ENCODE results near the gene OGA. TPM values are rescaled to one million over a fixed set of nuclear protein-coding genes. Genes with fewer than 3 reads are reported as not detected.

Gene OGA
- total and polyA plus RNA-seq, 9 of the 15 experiments (the other 6 are each of a cell fraction or from before 2014, with no cell fraction given) = 13.5 to 73.5 (median 59.5) TPM

DNA sequence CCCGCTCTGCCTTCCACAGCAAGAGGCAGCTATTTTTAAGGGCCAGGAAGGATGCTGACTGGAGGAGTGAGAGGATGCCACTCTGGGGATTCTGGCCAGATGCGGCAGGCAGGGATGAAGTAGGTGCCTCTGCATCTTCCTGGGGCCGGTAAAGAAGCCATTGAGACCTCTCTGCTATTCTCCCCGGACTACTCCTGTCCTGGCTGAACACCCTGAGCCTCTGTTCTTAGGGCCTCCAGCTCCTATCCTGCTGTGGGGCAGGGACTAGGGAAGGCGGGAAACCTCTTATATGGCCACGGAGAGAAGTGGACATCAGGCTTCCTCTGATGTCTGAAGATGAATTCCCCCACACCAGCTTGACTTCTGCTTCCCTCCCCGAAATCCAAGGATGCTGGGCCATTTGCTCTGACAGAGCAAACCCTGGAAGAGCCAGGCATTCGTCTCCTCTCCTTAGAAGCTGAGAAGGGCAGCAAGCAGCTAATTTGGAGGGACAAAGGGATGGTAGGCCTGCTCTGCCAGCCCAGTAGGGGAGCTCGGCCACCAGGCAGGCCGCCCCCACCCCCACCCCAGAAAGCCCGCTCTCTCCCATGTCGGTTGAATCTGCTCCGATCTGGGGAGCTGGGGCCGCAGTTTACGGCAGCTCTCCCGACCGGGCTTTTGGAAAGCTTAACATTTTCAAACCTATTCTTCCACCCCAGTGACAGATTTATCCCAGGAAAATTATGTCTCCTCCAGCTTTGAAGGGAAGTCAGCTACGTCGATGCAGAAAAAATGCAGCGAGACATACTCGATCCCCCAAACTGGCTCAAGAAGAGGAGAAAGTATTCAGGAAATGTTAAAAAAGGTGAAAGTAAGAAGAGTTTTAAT lies 45.1 kb downstream of the OGA start (continued):
- TF ChIP-seq CBFB (CRISPR knock-in tag; IDR thresholded peaks at IDR 0.05) = no peak
- TF ChIP-seq SMC3 (conservative IDR thresholded peaks at IDR 0.05; ENCODE audit: insufficient read depth, low read depth, low read length) = no peak
- TF ChIP-seq ARID2 (IDR thresholded peaks at IDR 0.05) = no peak
- TF ChIP-seq LEF1 (IDR thresholded peaks at IDR 0.05) = no peak
- TF ChIP-seq, protein P1, sequence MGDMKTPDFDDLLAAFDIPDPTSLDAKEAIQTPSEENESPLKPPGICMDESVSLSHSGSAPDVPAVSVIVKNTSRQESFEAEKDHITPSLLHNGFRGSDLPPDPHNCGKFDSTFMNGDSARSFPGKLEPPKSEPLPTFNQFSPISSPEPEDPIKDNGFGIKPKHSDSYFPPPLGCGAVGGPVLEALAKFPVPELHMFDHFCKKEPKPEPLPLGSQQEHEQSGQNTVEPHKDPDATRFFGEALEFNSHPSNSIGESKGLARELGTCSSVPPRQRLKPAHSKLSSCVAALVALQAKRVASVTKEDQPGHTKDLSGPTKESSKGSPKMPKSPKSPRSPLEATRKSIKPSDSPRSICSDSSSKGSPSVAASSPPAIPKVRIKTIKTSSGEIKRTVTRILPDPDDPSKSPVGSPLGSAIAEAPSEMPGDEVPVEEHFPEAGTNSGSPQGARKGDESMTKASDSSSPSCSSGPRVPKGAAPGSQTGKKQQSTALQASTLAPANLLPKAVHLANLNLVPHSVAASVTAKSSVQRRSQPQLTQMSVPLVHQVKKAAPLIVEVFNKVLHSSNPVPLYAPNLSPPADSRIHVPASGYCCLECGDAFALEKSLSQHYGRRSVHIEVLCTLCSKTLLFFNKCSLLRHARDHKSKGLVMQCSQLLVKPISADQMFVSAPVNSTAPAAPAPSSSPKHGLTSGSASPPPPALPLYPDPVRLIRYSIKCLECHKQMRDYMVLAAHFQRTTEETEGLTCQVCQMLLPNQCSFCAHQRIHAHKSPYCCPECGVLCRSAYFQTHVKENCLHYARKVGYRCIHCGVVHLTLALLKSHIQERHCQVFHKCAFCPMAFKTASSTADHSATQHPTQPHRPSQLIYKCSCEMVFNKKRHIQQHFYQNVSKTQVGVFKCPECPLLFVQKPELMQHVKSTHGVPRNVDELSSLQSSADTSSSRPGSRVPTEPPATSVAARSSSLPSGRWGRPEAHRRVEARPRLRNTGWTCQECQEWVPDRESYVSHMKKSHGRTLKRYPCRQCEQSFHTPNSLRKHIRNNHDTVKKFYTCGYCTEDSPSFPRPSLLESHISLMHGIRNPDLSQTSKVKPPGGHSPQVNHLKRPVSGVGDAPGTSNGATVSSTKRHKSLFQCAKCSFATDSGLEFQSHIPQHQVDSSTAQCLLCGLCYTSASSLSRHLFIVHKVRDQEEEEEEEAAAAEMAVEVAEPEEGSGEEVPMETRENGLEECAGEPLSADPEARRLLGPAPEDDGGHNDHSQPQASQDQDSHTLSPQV (IDR thresholded peaks at IDR 0.05) = no peak
- no peak for TF ChIP-seq SREBF2 (CRISPR knock-in tag; IDR thresholded peaks at IDR 0.05)
- no peak for TF ChIP-seq THRAP3 (IDR thresholded peaks at IDR 0.05; ENCODE audit: borderline replicate concordance)
- TF ChIP-seq DACH1 (IDR thresholded peaks at IDR 0.05; ENCODE audit: partially characterized antibody) = no peak

Data from K562 (cell line).